ENCODE results near the gene ENTPD1.
"Not testable (repeated sequence)": the region's sequence is repeated elsewhere in the genome, so short reads cannot be mapped to it uniquely, and the experiment has no call there.

Gene ENTPD1

DNA sequence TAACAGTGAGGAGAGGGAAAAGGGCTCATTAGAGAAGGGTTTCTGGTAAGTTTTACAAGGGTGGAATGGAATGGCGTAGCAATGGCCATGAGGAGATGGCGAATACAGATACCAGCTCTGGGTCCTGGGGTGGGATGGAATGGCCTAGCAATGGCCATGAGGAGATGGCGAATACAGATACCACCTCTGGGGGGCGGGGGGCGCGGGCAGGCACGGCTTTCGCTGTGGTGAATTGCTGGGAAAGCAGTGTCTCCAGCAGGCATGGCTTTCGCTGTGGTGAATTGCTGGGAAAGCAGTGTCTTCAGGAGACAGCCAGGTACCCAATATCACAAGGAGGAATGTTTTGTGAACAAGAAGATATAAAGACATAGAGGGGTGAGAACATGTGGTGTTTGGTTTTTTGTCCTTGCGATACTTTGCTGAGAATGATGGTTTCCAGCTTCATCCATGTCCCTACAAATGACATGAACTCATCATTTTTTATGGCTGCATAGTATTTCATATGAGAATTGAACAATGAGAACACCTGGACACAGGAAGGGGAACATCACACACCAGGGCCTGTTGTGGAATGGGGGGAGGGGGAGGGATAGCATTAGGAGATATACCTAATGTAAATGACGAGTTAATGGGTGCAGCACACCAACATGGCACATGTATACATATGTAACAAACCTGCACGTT is 150.1 kb downstream of the ENTPD1 start:
- not testable (repeated sequence) for H3K9me3 ChIP-seq (replicated peaks in 1 of 2; ENCODE audit: control insufficient read depth in 2 of 2, insufficient read depth in 1 of 2, low read depth in 1 of 2, low read length in 2 of 2); H3K27ac ChIP-seq (replicated peaks; ENCODE audit: low read length); H2AFZ ChIP-seq (ENCODE audit: low read length); H3K9ac ChIP-seq (ENCODE audit: low read depth, low read length, poor library complexity); H2BK5ac ChIP-seq (ENCODE audit: low read length); DNase-seq (ENCODE audit: low spot score); H2BK15ac ChIP-seq (ENCODE audit: low read length); H4K91ac ChIP-seq (ENCODE audit: low read depth, low read length, poor library complexity); H3K27me3 ChIP-seq (ENCODE audit: control insufficient read depth in 3 of 3, insufficient read depth in 3 of 3, low read depth in 1 of 3, low read length in 3 of 3); H2BK120ac ChIP-seq (ENCODE audit: low read depth, low read length); H3K4me1 ChIP-seq (ENCODE audit: control insufficient read depth in 2 of 2, insufficient read depth in 1 of 2, low read depth in 1 of 2, low read length in 2 of 2); H4K8ac ChIP-seq (ENCODE audit: low read depth, low read length); H2BK12ac ChIP-seq (ENCODE audit: low read length); H3K18ac ChIP-seq (ENCODE audit: low read length); H3K4me2 ChIP-seq (ENCODE audit: insufficient read depth, low read length, poor library complexity, severe bottlenecking); H3K4ac ChIP-seq (ENCODE audit: low read length); H3K4me3 ChIP-seq (ENCODE audit: low read length in 2 of 2); H2AK5ac ChIP-seq (ENCODE audit: low read depth, low read length); H3K14ac ChIP-seq (ENCODE audit: low read length); H3K23ac ChIP-seq (ENCODE audit: low read depth, low read length, poor library complexity); H3K79me1 ChIP-seq (ENCODE audit: low read depth, low read length)
- no CpG with 5 or more reads among the region's 12 CpGs for WGBS, 2 donors (ENCODE audit: extremely low coverage in 2 of 2, insufficient read length in 2 of 2, insufficient replicate concordance in 1 of 2)
- H3K36me3 ChIP-seq (replicated peaks in 1 of 2; ENCODE audit: control insufficient read depth in 2 of 2, insufficient read depth in 2 of 2, low read length in 2 of 2): peaks cover 9 to 36% of the 10 kb centered on the region in 2 donors

DNA sequence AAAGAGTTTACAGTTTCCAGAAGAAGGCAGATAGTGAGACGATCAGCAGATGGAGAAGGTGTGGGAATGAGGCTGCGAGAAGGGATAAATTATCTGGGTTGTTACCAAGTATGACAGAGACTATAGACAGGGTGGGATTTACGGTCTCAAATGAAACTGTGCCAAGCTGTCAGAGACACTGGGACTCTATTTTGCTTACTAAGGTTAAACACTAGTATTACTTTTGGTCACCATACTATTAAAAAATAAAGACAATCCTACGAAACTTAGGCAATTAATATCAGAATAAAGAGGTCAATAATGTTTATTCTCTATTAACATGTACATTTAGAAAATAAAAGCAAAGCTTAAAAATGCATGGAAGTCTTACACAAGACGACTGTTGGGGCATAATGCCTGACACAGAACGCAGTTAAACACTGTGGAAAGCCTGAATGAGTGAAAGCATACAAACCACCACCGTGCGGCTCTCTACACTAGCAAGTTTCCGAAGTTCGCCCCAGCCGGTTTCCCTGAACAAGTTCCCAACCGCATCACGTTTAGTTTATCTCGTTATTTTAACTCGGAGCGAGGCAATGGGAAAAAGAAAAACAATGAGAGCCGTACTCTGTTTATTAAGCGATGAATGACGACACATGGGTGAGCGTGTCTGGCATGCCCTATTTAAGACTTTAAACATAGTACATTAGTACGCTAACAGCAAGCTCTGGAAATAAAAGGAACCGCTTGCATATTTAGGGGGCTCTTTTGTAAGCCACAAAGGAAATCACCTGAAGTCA is 150.9 kb downstream of the ENTPD1 start:
- Histone ChIP-seq H3K79me1 (ENCODE audit: low read depth, low read length) (no peaks in the 10 kb centered on the region), H4K8ac (ENCODE audit: low read depth, low read length) (no peak overlapping the region), H3K18ac (ENCODE audit: low read length) (no peak overlapping the region), H3K4ac (ENCODE audit: low read length) (no peak overlapping the region), H3K27me3 (ENCODE audit: control insufficient read depth in 3 of 3, insufficient read depth in 3 of 3, low read depth in 1 of 3, low read length in 3 of 3) (peaks cover 0 to 4% (median 0%) of the 10 kb centered on the region in 3 experiments), H3K14ac (ENCODE audit: low read length) (no peak overlapping the region), H2AK5ac (ENCODE audit: low read depth, low read length) (no peak overlapping the region), H3K9ac (ENCODE audit: low read depth, low read length, poor library complexity) (no peak overlapping the region), H2AFZ (ENCODE audit: low read length) (peak overlapping the region; percentile 99), H3K9me3 (replicated peaks in 1 of 2; ENCODE audit: control insufficient read depth in 2 of 2, insufficient read depth in 1 of 2, low read depth in 1 of 2, low read length in 2 of 2) (peaks cover 0 to 1% of the 10 kb centered on the region in 2 donors), H2BK12ac (ENCODE audit: low read length) (no peak overlapping the region), H4K91ac (ENCODE audit: low read depth, low read length, poor library complexity) (no peak overlapping the region), H2BK120ac (ENCODE audit: low read depth, low read length) (no peak overlapping the region), H2BK15ac (ENCODE audit: low read length) (no peak overlapping the region), H3K36me3 (replicated peaks in 1 of 2; ENCODE audit: control insufficient read depth in 2 of 2, insufficient read depth in 2 of 2, low read length in 2 of 2) (peaks cover 8 to 29% of the 10 kb centered on the region in 2 donors), H3K4me1 (ENCODE audit: control insufficient read depth in 2 of 2, insufficient read depth in 1 of 2, low read depth in 1 of 2, low read length in 2 of 2) (peaks cover 0 to 2% of the 10 kb centered on the region in 2 donors), H3K4me2 (ENCODE audit: insufficient read depth, low read length, poor library complexity, severe bottlenecking) (peak overlapping the region; percentile 63), H3K4me3 (ENCODE audit: low read length in 2 of 2) (peak overlapping the region; percentile 92 to 96), H2BK5ac (ENCODE audit: low read length) (no peak overlapping the region), H3K23ac (ENCODE audit: low read depth, low read length, poor library complexity) (no peak overlapping the region), H3K27ac (replicated peaks; ENCODE audit: low read length) (no peak overlapping the region)
- peak; percentile 11 for DNase-seq (ENCODE audit: low spot score)
- WGBS, 2 donors (ENCODE audit: extremely low coverage in 2 of 2, insufficient read length in 2 of 2, insufficient replicate concordance in 1 of 2): no CpG with 5 or more reads among the region's 22 CpGs

DNA sequence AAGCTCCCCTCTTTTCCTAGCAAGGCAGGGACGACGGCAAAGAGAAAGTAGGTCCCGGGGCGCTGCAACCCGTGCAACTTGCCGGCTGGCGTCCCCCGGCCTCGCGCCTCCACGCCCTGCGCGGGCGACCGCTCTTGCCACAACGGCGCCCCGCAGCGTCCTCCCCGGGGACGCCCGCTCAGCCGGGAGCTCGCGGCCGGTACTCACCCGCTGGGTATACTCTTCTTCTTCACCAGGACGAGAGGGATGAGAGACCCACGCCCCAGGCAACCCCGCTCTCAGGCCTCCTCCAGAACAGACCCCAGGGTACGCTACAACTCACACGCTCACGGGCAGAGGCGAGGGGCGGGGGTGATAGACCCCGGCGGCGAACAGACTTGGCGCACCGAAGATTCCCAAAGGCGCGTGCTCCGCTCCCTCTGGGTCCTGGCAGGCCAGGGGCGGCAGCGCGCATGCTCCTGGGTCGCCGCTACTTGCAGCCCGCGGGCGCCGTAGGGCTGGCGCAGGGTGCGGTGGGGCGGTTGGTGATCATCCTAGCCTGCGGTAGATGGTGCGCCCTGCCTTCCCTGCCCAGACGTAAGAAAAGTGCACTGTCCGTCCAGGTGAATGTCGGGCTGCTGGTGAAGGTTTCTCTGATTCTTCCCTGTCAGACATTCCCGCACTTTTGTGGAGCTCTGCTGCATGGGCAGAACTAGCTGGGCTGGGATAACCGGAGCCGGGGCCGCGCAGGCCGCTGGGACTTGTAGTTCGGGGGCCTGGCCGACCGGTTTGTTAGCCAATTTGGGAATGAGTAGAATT is 151.7 kb downstream of the ENTPD1 start, which contains the start of gene CC2D2B:
TSS of gene CC2D2B (plus strand) at position 520 of the 798 bp plus-strand sequence. CDS start 3,349 bp downstream, outside the sequence.
- H2BK12ac ChIP-seq (ENCODE audit: low read length): no peak within 1 kb of the TSS
- peak within 1 kb of the TSS; percentile 87 for H3K9ac ChIP-seq (ENCODE audit: low read depth, low read length, poor library complexity)
- peak within 1 kb of the TSS; percentile 85 for H3K14ac ChIP-seq (ENCODE audit: low read length)
- peaks cover 6 to 21% of the 10 kb centered on the region in 2 donors for H3K36me3 ChIP-seq (replicated peaks in 1 of 2; ENCODE audit: control insufficient read depth in 2 of 2, insufficient read depth in 2 of 2, low read length in 2 of 2)
- H3K4me1 ChIP-seq (ENCODE audit: control insufficient read depth in 2 of 2, insufficient read depth in 1 of 2, low read depth in 1 of 2, low read length in 2 of 2): peaks cover 0 to 2% of the 10 kb centered on the region in 2 donors
- peak within 1 kb of the TSS; percentile 92 to 96 for H3K4me3 ChIP-seq (ENCODE audit: low read length in 2 of 2)
- peak within 1 kb of the TSS; percentile 63 for H3K4me2 ChIP-seq (ENCODE audit: insufficient read depth, low read length, poor library complexity, severe bottlenecking)
- H2BK5ac ChIP-seq (ENCODE audit: low read length): peak within 1 kb of the TSS; percentile 15
- DNase-seq (ENCODE audit: low spot score): peak; percentile 82
- peak within 1 kb of the TSS; percentile 99 for H2AFZ ChIP-seq (ENCODE audit: low read length)
- peak within 1 kb of the TSS; percentile 66 for H3K23ac ChIP-seq (ENCODE audit: low read depth, low read length, poor library complexity)
- peak within 1 kb of the TSS; percentile 93 for H3K18ac ChIP-seq (ENCODE audit: low read length)
- no peak within 1 kb of the TSS for H4K91ac ChIP-seq (ENCODE audit: low read depth, low read length, poor library complexity)
- H3K27ac ChIP-seq (replicated peaks; ENCODE audit: low read length): peak within 1 kb of the TSS; percentile 77
- no peak within 1 kb of the TSS for H2AK5ac ChIP-seq (ENCODE audit: low read depth, low read length)
- H3K27me3 ChIP-seq (ENCODE audit: control insufficient read depth in 3 of 3, insufficient read depth in 3 of 3, low read depth in 1 of 3, low read length in 3 of 3): peaks cover 0 to 4% (median 0%) of the 10 kb centered on the region in 3 experiments
- no peaks in the 10 kb centered on the region for H3K79me1 ChIP-seq (ENCODE audit: low read depth, low read length)
- peak within 1 kb of the TSS; percentile 21 for H2BK120ac ChIP-seq (ENCODE audit: low read depth, low read length)
- H3K9me3 ChIP-seq (replicated peaks in 1 of 2; ENCODE audit: control insufficient read depth in 2 of 2, insufficient read depth in 1 of 2, low read depth in 1 of 2, low read length in 2 of 2): no peaks in the 10 kb centered on the region
- no peak within 1 kb of the TSS for H3K4ac ChIP-seq (ENCODE audit: low read length)
- H4K8ac ChIP-seq (ENCODE audit: low read depth, low read length): peak within 1 kb of the TSS; percentile 26
- H2BK15ac ChIP-seq (ENCODE audit: low read length): peak within 1 kb of the TSS; percentile 72
- no CpG with 5 or more reads among the region's 69 CpGs for WGBS, 2 donors (ENCODE audit: extremely low coverage in 2 of 2, insufficient read length in 2 of 2, insufficient replicate concordance in 1 of 2)
